ENCODE data around the gene WDR43.
"Not testable (repeated sequence)": the region's sequence is repeated elsewhere in the genome, so short reads cannot be mapped to it uniquely, and the experiment has no call there.

Gene WDR43

GRCh38 chr2:28972778-28973335, 78.4 kb downstream of the WDR43 start:
- no peak for DNase-seq

DNA sequence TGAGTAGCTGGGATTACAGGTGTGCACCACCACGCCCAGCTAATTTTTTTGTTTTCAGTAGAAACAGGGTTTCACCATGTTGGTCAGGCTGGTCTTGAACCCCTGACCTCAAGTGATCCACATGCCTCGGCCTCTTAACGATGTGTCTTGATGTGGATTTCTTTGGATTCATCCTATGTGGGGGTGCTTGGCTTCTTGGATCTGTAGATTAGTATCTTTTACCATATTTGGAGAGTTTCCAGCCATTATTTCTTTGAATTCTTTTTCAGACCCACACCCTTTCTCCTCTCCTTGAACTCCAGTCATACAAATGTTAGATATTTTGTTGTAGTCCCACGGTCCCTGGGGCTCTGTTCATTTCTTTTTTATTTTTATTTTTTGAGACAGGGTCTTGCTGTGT, 79.8 kb downstream of the WDR43 start:
- DNase-seq, result no peak

GRCh38 chr2:28975671-28976070, 81.2 kb downstream of the WDR43 start:
- no peak for DNase-seq

GRCh38 chr2:28976584-28976983, 82.1 kb downstream of the WDR43 start:
- no peak for DNase-seq

DNA sequence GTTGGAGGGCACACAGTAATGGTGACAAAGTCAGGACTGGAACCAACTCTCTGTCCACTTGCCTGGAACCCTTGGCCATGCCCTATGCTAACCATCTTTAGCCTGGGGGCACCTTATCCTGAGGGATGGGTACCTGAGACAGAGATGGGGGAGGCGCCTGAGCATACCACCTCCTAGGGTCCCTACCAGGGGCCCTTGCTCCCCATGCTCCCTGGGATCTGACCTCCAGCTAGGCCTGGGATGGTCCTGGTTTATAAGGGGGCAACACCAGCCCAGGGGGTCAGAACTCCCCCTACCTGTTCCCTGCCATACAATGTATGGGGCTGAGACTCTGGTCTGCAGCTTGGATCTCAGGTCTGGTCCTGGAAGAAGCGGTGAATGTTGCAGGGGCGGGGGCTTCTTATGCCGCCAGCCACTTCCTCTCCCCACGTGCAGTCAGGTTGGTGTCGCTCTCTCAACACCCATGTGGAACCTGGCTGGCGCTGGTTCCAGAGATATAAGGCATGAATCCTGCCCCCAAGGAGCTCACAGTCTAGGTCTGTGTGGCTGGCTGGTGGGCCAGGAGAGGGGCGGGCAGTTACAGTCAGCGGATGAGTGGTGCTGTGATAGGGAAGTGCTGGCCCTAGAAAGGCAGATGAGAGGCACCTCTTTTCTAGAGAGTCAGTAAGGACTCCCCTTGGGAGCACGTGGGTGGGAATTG, 82.9 kb downstream of the WDR43 start:
- no peak for DNase-seq

- DNase-seq, result not testable (repeated sequence)
These were observed 83.5 kb downstream of the WDR43 start for GRCh38 chr2:28978001-28978400.

DNA sequence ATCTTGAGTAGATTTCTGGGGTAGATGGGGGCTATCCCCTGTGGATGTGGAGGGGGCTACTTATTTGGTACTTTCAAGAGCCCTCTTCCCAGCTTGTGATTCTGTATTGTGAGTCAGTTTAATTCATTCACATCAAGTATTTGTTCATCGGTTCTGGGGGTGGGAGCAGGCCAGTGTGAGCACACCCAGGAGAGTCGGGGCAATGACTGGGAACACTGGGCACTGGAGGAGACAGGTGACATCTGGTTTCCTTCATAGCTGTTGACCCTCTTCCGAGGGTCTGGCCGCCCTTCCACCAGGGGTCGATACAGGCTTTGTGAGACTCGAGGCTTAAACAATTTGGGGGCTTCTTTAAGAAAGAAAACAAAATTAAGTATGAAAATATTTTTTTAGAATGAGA, 84.1 kb downstream of the WDR43 start:
- DNase-seq, result no peak

- no peak for DNase-seq
These were observed 84.6 kb downstream of the WDR43 start for GRCh38 chr2:28979041-28979440.

DNA sequence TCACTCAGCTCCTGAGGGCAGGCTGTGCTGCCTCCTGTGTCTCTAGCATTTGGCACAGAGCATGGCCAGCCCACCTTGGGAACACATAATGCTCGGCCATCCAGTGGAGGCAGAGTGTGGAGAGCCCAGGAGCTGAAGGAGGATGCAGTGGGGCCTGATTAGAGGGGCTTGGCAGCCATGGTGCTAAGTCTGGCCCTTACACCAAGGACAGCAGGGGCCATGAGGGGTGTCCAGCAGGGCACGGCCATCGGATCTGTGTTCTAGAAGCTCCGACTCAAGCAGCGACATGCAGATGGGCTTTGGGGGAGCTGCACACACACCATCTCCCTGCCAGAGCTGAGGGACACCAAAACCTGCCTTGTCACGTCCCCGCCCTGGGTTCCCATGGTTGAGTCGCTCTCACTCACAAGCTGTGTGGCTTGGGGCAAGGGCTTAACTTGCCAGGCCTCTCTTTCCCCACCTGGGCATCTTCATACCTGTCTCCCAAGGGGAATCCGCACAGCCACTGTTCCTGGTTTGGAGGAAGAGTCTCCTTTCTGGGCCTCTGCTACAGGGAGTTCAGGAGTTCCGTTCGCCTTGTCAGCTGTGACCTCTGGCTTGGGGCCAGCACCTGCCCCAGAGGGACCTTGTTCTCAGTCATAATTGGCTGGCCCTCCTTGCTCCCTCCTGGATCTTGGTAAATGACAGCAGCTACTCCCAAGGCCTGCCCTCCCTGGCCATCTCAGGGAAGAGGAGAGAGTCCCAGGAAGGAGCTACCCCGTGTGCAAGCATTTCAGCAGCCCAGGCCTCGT, 85.3 kb downstream of the WDR43 start:
- DNase-seq, result no peak

GRCh38 chr2:28980368-28981015, 86.0 kb downstream of the WDR43 start:
- DNase-seq, result no peak

DNA sequence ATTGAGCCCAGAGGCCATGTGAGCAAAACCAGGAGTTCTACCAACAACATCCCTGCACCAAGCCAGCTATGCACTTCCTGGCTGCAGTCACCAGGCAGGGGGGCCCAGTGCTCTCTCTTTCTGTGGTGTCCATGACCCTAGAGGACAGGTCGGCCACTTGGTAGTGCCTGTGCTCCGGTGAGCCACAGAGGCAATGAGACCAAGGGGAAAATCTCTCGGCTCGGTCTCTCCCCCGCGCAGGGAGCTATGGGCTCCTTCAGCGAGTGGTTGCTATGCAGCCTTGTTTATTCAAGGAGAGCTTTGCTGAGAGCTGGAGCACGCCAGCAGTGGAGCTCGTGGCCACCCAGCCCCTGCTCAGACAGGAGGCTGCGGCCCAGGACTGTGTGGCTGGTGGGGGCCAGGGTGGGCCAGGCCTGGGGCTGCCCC, 86.6 kb downstream of the WDR43 start, which contains the start of gene TOGARAM2:
Gene TOGARAM2 (plus strand): TSS at position 283 of the 426 bp plus-strand sequence. CDS start 13,537 bp downstream, outside the sequence.
- DNase-seq, result no peak

DNA sequence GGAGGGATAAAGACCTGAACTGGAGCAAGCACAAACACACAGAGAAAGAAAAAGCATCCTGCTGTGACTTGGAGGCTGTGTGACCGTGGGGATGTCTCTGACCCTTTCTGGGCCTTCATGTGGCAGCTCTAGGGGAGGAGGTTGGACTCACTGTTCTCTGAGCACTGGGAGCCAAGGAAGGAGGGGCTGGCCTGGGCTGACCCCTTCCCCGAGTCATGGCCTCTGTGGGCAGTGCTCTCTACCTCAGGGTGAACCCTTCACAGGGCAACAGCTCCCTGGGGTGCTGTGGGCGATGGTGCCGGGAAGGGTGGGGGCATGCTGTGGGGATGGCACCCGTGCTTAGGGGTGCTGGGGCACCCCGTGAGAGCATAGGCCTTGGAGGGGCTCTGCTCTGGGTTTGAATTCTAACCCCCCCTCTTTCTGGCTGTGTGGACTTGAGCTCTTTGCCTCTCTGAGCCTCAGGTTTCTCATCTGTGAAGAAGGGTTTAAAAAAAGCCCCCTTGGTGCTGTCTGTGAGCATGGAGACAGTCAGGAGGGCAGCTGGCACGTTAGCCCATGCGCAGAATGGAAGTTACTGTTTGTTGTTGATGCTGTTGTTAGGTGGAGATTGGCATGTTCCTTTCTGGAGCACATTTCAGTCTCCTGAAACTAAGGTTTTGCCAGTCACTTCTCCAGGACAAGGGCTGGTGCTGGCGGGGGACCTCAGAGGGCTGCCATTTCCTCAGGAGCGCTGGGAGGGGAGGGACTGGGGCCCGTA, 87.3 kb downstream of the WDR43 start:
- DNase-seq, result no peak

DNA sequence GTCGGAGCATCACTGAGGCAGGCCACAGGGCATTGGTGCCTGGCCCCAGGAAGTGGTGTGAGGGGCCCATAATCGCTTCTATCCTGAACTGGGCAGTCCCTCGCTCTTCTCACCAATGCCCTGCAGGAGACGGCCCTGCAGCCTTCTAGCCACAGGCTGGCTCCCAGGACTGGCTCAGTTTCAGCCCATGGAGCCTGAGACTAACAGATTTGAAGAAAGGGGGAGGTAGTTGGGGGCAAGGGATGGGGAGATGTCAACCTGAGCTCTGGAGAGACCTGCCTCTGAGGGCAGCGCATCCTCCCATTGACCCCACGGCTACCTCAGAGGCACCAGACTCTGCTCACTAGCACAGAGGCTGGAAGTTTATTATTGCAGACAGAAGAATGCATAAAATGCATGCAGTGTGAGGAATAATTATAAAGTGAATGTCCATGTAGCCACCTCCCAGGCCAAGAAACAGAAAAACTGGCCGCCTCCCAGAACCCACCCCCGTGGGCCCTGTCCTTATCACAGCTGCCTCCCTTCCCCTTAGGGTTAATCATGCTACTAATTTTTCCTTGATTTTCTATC, 88.0 kb downstream of the WDR43 start:
- DNase-seq, result no peak

DNA sequence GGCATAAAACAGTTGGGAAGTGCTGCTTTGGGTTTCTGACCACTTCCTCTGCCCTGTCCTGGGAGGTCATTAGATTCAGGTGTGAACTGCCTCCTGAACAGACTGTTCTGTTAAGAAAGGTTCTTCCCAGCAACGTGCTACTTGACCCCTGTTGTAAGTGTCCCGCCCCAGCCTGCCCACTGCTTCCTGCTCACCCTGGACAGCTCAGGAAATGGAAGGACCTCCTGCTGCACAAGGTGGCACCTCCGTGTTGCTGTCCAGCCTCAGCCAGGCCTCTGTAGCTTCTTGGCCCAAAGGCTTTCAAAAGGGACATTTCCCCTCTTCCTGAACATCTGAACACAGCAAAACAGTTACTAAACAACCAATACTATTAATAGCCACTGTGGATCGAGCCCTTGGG, 92.0 kb downstream of the WDR43 start:
- no peak for DNase-seq

GRCh38 chr2:28989973-28990372, 95.5 kb downstream of the WDR43 start:
- no peak for DNase-seq

GRCh38 chr2:28990445-28990844, 96.0 kb downstream of the WDR43 start:
- no peak for DNase-seq

DNA sequence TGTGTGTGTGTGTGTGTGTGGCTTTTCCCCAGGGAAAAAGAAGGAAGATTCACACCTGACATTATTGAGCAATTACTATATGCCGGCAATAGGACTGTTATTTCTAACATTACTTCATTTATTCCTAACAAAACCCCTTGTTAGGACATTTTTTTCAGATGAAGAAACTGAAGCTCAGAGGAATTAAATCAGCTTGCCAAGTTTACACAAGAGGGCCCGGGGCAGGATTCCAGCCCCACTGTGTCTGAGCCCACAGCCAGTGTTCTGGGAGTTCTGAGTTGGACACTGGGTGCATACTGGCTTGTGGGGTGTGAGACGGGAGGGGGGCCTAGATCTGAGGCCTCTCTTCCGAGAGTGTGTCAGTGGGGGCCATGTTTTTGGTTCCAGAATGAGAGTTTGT, 96.6 kb downstream of the WDR43 start:
- DNase-seq, result no peak

GRCh38 chr2:28991460-28991859, 97.0 kb downstream of the WDR43 start:
- DNase-seq, result no peak

DNA sequence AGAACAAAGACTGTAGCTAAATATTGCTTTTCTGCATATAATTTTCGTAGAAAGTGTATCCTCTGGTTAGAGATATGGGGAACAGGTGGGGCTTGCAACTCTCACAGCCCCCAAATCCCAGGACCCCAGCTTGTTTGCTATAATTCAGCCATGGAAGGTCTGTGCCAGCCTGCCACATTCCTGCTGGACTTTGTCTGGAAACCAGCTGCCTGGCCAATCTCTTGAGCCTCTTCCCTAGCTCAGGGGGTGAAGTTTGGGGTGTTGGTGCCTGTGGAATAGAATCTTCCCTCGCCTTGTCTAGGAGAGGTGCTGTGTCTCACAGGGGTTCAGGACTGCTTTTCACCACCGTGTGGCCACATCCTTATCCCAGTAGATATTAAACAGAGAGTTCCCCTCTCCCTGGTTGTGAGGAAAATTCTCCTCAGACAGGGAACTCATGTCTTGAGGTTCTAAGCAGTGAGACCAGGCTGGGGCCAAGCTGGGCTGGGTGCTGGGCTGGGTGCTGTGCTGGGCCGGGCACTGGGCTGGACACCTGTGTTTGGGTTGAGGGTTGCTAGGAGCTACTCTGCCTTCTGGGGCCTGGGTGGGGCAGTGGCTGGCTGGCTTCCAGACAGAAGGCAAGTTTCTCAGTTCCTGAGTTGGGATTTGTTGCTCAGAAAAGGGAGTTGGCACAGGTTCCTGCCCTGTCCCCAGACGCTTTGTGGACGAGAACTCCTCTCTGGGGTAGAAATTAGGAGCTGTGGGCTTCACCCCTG, 98.9 kb downstream of the WDR43 start:
- no peak for DNase-seq

- no peak for DNase-seq
These were observed 99.6 kb downstream of the WDR43 start for GRCh38 chr2:28994074-28994473.

- DNase-seq, result no peak
These were observed 100.2 kb downstream of the WDR43 start for GRCh38 chr2:28994679-28995078.
